Camera-type eye (tissue), 1 donor: Measurements from ENCODE around the gene ASPSCR1. TPM values are rescaled to one million over a fixed set of nuclear protein-coding genes. Genes with fewer than 3 reads are reported as not detected.

ENCODE experiments used
- total RNA-seq: library from RNA; depleted of rRNA; stranded (reverse); fragments of >200 nt; gene quantifications from one replicate; pipeline ENCODE4 v1.2.3, GENCODE V29; 2014

ASPSCR1 gene
- total RNA-seq = 29.6 TPM

DNA sequence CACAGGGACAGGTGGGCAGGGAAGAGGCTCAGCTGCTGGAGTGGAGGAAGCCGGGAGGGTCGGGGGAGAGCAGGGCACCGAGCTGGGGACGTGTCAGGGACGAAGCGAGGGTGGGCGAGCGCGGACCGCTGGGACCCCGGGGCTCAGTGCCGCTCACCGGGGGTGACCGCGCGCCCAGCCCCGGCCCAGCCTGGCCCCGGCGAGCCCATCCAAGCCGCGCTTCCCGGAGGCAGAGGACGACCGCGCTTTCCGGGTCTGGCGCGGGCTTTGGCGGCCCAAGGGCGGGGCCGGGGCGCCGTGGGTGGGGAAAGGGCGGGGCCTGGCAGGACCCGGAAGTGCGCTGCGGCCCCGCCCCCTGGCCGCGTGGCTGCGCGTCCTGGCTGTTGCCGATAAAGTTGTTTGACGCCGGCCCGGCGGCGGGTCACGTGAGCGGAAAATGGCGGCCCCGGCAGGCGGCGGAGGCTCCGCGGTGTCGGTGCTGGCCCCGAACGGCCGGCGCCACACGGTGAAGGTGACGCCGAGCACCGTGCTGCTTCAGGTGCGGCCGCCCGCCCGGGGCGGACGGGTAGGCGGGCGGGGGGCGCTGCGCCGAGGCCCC is at the start of gene ASPSCR1:
TSS of gene ASPSCR1 (plus strand) at position 419 of the 598 bp plus-strand sequence. CDS start at position 437, 18 bp downstream.

DNA sequence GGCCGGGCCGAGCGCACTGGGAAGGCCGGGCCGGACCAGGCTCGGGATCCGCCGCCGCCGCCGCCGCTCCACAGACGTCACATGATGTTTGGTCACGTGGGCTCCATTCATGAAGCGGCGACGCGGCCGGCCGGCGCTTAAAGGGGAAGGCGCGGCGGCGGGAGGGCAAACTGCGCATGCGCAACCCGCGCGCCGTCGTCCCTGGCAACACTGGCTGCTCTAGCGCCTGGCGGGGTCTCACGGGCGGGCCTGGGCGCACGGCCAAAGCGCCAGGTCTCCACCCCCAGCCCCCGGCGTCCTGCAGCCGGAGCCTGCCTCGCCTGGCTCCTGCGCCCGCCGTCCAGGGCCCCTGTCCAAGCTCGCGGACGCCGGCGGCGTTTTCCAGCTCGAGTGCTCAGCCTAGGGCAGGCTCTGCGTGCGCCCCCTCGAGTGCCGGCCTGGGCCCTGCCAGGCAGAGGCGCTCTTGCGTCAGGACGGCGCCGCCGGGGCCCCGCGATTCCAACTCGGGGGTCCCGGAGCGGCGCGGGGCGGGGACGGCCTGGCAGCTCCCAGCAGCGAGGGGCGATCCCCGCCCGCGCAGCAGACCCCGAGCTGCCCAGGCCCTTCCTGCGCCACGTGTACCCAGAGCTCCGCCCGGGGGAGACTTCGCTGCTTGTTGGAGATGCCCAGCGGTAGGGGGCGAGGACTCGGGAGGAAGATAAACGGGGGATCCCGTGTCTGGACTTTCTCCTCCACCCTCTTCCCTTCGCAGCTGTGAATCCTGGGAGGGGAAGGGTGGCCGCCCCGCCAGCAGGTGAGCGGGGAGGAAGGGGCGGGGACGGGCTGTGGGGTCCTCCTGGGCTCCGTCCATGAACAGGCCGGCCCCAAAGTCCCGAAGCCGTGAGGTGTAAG is 49.5 kb upstream of the ASPSCR1 start, which contains the start of gene MAFG:
TSS of gene MAFG (minus strand) at position 83 of the 891 bp plus-strand sequence. CDS start 4,550 bp downstream, outside the sequence.

GRCh38 chr17:81947189-81947588 is 30.2 kb upstream of the ASPSCR1 start, which contains the start of gene MYADML2:
TSS of gene MYADML2 (minus strand) at chr17:81947233. CDS start at chr17:81941741, 5,492 bp downstream.

DNA sequence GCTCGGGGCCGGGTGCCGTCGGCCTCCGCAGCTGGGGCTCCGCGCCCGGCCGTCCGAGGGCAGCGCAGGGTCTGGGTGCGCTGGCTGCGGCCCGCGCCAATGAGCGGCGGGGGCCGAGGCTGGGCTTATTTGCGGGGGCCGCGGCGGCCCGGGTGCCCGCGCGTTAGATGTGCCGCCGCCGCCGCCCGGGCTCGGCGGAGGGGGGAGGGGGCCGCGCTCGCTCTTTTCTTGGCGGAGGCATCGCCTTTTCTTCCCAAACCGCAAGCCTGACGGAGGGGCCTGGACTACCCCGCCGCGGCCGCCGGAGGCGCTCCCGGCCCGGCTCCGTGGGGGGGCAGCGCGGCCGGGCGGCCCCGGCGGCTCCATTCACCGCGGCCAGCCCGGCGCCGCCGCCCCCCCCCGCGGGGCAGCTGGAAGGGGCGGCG is 16.3 kb upstream of the ASPSCR1 start, which contains the start of gene NOTUM:
TSS of gene NOTUM (minus strand) at position 101 of the 425 bp plus-strand sequence. CDS start 278 bp downstream, outside the sequence.

DNA sequence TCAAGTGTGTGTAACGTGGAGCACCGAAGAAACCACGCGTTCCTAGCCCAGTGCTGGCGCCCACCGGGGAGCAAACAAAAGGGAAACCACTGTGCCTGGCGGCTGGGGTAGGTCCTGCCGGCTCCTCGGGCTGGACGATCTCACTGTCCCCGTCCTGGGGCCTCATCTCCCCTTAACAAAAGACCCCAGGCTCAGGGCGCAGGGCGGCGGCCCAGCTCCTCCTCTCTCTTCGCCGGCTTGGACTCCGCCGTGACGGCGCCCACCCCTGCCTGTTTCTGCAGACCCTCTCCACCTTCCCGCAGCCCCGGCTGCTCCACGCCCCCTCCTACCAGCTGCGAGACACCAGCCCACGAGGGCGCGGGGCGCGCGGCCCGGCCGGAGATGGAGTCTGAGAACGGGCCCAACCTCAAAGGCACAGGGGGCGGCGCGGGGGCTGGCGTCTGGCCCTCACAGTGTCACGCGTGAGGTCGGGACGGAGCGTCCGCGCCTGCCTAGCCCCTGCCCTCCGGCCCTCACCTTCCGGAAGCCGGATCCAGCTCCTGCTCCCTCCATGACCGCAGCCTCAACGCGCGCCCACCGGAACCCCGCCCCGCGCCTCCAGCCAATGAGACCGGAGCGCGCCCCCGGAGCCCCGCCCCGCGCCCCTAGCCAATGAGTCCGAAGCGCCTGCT is 45.0 kb downstream of the ASPSCR1 start, which contains the start of gene CENPX:
TSS of gene CENPX (minus strand) at position 569 of the 671 bp plus-strand sequence. CDS start at position 552, 17 bp downstream.

DNA sequence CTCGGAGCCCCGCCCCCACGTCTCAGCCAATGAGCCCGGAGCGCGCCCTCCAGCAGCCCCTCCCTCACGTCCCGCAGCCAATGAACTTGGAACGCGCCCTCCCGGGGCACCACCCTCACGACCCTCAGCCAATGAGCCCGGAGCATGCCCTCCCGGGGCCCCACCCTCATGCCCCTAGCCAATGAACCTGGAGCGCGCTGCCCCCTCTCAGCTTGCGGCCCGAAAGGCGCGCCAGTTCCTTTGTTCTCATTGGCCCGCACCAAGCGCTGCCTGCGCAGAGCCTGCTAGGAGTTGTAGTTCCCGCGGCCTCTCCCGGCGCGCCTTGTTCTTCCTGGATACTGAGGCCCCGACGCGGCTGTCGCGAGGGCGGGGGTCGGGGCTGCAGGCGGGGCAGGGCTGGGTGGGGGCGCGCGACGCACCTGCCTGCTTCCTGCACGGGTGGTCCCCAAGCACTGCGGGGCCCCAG is 45.6 kb downstream of the ASPSCR1 start, which contains the start of gene LRRC45:
TSS of gene LRRC45 (plus strand) at position 325 of the 466 bp plus-strand sequence. CDS start 339 bp downstream, outside the sequence.

DNA sequence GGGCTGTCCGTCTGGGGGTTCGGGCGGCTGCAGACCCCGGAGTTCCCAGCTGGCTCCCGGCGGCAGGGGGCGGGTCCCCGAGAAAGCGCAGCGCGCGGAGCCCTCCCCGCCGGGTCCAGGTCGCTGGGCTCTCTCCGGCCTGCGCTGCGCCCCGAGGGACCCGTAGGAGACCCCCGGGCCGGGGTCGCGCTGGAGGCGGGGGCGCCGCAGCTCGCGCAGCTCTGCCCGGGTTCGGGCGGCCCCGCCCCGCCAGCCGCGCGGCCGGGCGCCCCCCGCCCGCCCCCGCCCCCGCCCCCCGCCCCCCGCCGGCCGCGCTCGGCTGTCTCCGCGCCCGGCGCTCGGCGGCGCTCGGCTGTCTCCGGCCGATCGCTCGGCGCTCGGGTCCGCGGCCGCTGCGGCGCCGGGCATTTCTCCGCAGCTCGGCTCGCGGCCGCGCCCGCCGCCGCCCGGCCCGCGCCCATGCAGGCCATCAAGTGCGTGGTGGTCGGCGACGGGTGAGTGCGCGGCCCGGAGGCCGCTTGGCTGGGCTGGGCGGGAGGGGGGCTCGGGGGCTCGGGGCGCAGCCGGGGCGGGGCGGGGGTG is 54.0 kb downstream of the ASPSCR1 start, which contains the start of gene RAC3:
TSS of gene RAC3 (plus strand) at position 376 of the 582 bp plus-strand sequence. CDS start at position 460, 84 bp downstream.

DNA sequence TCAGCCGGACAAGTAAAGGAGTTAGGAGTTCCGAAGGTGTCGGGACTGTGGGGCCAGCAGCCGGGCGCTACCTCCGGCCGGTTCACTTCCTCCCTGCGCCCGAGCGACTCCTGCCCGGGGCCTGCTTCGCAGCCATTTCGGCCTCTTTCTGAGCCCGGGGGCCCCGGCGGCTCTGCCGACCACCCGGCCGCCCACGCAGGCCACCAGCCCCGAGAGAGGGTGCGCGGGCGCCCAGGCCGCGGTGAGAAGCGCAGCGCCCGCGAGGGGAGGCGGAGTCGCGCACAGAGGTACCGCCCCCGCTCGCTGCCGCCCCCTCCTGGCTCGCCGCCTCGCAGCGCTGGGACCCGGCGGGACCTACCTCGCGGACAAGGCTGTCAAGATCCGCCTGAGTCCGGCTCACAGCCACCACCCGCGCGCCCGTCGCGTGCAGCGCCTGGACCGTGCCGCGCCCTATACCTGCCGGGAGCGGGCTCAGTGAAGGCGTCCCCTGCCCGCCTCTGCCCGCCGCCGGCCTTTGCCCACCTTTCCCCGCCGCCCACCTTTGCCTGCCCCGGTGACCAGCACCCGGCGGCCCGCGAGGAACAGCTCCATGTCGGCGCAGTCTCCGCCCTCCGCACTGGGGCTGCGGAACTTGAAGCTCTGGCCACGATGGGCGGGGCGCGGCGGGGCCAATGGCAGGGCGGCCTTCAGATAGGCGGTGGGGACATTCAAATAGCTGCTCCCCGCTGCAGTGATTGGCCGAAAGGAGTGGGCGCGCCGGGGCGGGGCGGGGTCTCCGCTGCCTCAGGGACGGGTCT is 59.9 kb downstream of the ASPSCR1 start, which contains the start of gene DCXR:
TSS of gene DCXR (minus strand) at position 606 of the 797 bp plus-strand sequence. CDS start at position 591, 15 bp downstream.

GRCh38 chr17:82051776-82052637 is 74.6 kb downstream of the ASPSCR1 start, which contains the start of the genes GPS1 and RFNG:
TSS of gene GPS1 (plus strand) at chr17:82051898. CDS start at chr17:82051932, 34 bp downstream.
TSS of gene RFNG (minus strand) at chr17:82051811. CDS start at chr17:82051766, 45 bp downstream.

GRCh38 chr17:82065638-82066303 is 88.3 kb downstream of the ASPSCR1 start, which contains the start of gene DUS1L:
TSS of gene DUS1L (minus strand) at chr17:82065804. CDS start at chr17:82065059, 745 bp downstream.

Other genes starting within 250 kb of the ASPSCR1 start
- 0.27 TPM for gene GCGR, start 173.5 kb upstream of the ASPSCR1 start, total RNA-seq
- 76.1 TPM for gene MCRIP1, start 144.3 kb upstream of the ASPSCR1 start, total RNA-seq
- gene PPP1R27, start 142.6 kb upstream of the ASPSCR1 start, total RNA-seq = not detected
- 232 TPM for gene P4HB, start 117.1 kb upstream of the ASPSCR1 start, total RNA-seq
- 54.5 TPM for gene ARHGDIA, start 106.3 kb upstream of the ASPSCR1 start, total RNA-seq
- 77.1 TPM for gene ALYREF, start 86.0 kb upstream of the ASPSCR1 start, total RNA-seq
- 86.6 TPM for gene ANAPC11, start 85.9 kb upstream of the ASPSCR1 start, total RNA-seq
- 4.9 TPM for gene NPB, start 75.4 kb upstream of the ASPSCR1 start, total RNA-seq
- gene PCYT2, start 66.2 kb upstream of the ASPSCR1 start, total RNA-seq = 16.2 TPM
- 13.4 TPM for gene SIRT7, start 59.5 kb upstream of the ASPSCR1 start, total RNA-seq
- gene MAFG, start 49.9 kb upstream of the ASPSCR1 start, total RNA-seq = 17.0 TPM
- gene PYCR1, start 40.3 kb upstream of the ASPSCR1 start, total RNA-seq = 54.3 TPM
- gene MYADML2, start 30.4 kb upstream of the ASPSCR1 start, total RNA-seq = 3.1 TPM
- gene NOTUM, start 16.4 kb upstream of the ASPSCR1 start, total RNA-seq = 2.0 TPM
- gene CENPX, start 45.2 kb downstream of the ASPSCR1 start, total RNA-seq = 20.3 TPM
- gene LRRC45, start 45.7 kb downstream of the ASPSCR1 start, total RNA-seq = 15.0 TPM
- gene RAC3, start 54.0 kb downstream of the ASPSCR1 start, total RNA-seq = 17.8 TPM
- gene DCXR, start 60.1 kb downstream of the ASPSCR1 start, total RNA-seq = 39.0 TPM
- gene RFNG, start 74.2 kb downstream of the ASPSCR1 start, total RNA-seq = 43.2 TPM
- gene GPS1, start 74.3 kb downstream of the ASPSCR1 start, total RNA-seq = 120 TPM
- 60.2 TPM for gene DUS1L, start 88.2 kb downstream of the ASPSCR1 start, total RNA-seq
- 61.6 TPM for gene FASN, start 120.6 kb downstream of the ASPSCR1 start, total RNA-seq
- gene CCDC57, start 235.2 kb downstream of the ASPSCR1 start, total RNA-seq = 50.9 TPM